ENCODE measurements around the gene SRRM2.

SRRM2 gene

DNA sequence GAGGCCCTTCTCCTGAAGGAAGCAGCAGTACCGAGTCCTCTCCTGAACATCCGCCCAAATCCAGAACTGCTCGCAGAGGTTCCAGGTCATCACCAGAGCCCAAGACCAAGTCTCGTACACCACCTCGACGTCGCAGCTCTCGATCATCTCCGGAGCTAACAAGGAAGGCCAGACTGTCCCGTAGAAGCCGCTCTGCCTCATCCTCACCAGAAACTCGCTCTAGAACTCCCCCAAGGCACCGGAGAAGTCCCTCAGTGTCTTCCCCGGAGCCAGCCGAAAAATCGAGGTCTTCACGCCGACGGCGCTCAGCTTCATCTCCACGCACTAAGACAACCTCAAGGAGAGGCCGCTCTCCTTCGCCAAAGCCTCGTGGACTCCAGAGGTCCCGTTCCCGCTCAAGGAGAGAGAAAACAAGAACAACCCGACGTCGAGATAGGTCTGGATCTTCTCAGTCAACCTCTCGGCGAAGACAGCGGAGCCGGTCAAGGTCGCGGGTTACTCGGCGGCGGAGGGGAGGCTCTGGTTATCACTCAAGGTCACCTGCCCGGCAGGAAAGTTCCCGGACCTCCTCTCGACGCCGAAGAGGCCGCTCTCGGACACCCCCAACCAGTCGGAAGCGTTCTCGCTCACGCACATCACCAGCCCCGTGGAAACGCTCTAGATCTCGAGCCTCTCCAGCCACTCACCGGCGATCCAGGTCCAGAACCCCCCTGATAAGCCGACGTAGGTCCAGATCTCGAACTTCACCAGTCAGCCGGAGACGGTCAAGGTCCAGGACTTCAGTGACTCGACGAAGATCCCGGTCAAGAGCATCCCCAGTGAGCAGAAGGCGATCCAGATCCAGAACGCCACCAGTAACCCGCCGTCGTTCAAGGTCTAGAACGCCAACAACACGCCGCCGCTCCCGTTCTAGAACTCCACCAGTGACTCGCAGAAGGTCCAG is 13.3 kb downstream of the SRRM2 start:
- DNase-seq = no peak

DNA sequence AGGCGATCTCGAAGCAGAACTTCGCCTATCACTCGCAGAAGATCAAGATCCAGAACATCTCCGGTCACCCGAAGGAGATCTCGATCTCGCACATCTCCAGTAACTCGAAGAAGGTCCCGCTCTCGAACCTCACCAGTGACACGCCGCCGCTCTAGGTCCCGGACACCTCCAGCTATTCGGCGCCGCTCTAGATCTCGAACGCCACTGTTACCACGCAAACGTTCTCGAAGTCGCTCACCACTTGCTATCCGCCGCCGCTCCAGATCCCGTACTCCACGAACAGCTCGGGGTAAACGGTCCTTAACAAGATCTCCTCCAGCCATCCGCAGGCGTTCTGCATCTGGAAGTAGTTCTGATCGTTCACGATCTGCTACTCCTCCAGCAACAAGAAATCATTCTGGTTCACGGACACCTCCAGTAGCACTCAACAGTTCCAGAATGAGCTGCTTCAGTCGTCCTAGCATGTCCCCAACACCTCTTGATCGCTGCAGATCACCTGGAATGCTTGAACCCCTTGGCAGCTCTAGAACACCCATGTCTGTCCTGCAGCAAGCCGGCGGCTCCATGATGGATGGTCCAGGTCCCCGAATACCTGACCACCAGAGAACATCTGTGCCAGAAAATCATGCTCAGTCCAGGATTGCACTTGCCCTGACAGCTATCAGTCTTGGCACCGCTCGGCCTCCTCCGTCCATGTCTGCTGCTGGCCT is 14.1 kb downstream of the SRRM2 start:
- DNase-seq = no peak

DNA sequence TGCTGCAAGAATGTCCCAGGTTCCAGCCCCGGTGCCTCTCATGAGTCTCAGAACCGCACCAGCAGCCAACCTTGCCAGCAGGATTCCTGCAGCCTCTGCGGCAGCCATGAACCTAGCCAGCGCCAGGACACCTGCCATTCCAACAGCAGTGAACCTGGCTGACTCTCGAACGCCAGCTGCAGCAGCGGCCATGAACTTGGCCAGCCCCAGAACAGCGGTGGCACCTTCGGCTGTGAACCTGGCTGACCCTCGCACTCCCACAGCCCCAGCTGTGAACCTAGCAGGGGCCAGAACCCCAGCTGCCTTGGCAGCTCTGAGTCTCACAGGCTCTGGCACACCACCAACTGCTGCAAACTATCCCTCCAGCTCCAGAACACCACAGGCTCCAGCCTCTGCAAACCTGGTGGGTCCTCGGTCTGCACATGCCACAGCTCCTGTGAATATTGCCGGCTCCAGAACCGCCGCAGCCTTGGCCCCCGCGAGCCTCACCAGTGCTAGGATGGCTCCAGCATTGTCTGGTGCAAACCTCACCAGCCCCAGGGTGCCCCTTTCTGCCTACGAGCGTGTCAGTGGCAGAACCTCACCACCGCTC is 14.8 kb downstream of the SRRM2 start:
- no peak for DNase-seq

DNA sequence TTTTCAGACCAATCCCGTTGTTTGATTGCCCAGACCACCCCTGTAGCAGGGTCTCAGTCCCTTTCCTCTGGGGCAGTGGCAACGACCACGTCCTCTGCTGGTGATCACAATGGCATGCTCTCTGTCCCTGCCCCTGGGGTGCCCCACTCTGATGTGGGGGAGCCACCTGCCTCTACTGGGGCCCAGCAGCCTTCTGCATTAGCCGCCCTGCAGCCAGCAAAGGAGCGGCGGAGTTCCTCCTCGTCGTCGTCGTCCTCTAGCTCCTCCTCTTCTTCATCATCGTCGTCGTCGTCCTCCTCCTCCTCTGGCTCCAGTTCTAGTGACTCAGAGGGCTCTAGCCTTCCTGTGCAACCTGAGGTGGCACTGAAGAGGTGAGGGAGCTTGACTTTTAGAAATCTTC is 15.5 kb downstream of the SRRM2 start:
- no peak for DNase-seq

DNA sequence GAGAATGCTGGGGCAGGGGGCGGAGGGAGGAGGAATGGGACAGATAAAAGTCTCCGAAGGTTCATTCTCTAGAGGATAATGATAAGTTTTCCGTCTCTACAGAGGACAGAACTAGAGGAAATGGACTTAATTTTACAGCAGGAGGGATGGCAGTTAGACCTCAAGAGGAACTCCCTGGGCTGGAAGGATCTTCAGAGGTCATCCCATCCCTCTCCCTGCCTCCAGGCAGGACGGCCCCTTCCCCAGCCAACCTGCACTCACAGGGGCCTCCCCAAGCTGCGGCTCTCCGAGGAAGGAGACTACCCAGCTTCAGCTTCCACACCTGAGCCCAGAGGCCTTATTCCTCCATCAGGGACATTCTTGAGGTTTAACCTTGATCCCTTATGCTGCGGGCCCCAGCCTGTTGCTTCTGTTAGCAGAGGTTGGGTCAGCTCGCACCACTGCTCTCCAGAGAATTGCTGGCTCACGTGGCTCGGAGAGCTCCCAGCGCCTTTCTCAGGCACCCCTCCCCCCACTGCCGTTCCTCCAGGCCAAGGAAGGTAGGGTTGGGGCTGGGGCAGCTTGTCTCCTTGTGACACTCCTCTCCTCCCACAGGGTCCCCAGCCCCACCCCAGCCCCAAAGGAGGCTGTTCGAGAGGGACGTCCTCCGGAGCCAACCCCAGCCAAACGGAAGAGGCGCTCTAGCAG is 16.1 kb downstream of the SRRM2 start:
- DNase-seq = no peak

GRCh38 chr16:2769100-2769529 is 16.7 kb downstream of the SRRM2 start:
- no peak for DNase-seq

DNA sequence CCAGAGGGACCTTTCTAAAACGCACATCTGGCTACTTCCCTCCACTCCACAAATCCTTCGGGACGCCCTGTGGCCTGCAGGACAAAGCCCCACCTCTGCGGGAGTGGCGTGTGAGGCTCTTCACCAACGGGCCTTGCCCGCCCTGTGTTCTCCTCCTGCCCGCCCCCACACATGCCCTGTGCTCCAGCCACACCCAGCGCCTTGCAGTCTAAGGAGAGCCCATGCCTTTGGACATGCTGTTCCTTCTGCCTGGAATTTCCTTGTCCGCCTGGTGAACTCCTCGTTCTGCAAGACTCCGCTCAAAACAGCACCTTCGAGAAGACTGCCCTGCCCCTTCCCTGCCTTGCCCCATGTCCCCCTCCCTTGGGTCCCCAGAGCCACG is 17.2 kb downstream of the SRRM2 start:
- no peak for DNase-seq

GRCh38 chr16:2770057-2770951 is 17.9 kb downstream of the SRRM2 start:
- DNase-seq = no peak

DNA sequence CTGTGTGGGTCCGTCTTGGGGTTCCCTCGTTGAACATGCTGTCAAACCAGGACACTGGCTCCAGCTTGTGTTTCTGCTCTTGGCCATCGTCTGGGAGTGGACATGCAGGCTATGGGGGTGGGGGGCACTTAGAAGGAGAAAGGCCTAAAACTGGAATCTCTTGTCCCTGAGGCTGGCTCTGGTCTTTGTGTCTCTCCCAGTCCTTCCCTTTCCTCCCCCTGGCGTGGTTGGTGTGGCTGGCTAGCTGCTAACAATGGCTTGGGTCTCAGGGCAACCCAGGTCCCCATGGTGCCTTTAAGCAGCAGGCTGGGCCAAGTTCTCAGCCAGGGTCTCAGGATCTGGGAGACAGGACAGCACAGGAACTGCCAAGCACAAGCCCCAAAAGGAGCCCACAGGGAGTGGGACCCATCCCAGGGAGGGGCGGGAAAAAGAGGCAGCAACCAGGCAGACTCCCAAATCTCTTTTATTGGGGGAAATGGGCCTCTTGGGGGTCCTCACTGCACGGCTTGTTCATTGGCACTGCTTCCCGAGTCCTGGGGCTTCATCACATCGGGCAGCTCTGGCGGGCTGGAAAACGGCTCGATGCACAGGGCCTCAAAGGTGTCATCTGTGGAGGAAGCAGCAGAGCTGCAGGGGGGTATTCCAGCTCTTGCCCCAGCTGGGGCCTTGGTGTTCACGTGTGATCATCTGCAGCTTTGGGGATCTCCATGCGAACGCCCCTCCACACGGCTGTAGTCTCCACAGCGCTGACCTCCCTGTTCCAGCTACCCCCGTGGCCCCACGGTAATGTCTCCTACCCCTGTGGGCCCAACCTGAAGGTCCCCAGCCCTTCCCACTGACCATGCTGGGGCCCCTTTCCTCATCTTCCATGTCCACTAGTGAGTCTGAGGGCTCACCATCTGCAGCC is 19.3 kb downstream of the SRRM2 start:
- DNase-seq = no peak

DNA sequence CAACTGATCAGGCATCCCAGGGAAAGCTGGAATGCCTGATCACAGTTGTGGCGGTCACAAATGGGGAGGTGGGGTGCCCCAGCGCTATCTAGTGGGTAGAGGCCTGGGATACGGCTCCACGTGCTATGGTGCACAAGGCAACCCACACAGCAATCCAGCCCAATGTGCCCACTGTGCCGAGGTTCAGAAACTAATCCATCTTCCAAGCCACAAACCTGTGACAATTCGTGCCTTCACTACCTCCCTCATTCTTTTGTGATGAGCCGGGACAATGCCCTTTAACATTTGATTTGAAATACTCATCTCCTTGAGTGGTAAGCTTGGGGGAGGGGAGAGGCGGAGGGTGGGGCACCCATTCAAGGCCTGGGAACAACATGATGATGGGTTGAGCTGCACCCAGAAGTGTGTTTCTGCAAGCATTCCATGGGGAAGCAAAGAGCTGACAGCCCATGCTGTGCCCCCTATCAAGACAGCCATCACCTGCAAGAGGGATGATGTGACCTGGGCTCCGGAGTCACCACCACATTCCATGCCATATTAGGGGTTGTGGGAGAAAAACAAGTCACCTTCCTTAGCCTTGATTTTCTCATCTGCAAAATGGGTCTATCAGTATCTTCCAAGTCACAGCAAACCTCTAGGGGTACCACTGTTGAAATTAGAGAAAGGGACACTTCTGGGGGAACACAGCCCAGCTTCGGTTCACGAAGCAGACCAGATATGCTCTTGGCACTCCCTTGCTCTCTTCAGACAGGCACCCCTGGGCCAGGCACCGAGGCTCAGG is 20.9 kb downstream of the SRRM2 start:
- DNase-seq = no peak

GRCh38 chr16:2774161-2774891 is 21.9 kb downstream of the SRRM2 start:
- no peak for DNase-seq

GRCh38 chr16:2775131-2775716 is 22.8 kb downstream of the SRRM2 start:
- DNase-seq = no peak

GRCh38 chr16:2775765-2776499 is 23.5 kb downstream of the SRRM2 start:
- DNase-seq = no peak

- no peak for DNase-seq
These were observed 24.2 kb downstream of the SRRM2 start for GRCh38 chr16:2776500-2777139.

DNA sequence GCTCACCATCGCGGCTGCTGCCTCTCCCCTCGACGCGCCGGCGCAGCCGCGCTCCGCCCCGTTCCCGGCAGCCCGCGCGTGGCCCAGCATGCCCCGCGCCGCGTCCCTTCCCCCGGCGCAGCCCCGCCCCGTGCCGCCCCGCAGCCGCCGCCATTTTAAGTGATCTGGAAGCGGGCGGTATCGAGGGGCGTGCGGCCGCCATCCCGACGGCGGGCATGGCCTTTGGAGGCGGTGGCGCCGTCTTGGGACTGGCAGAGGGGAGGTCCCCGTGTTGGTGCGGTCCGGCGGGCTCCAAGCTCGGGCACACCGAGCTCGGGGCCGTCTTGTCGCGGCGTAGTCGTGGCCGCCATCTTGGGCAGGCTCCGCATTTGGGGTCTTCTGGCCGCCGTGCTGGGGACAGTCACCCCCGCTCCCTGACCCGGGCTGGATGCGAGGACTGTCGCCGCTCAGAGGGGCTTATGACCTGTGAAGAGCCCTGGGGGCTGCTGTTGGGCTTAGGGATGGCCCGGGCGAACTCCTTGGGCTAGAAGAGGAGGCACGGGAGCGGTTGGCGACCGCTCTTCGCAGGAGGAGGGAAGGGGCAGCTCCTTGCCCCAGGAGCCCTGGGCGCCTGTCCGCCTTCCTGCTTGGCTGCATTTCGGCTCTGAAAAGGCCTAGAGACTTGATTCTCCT is 24.9 kb downstream of the SRRM2 start, which contains the start of gene ELOB:
ELOB (minus strand) TSS at position 50 of the 672 bp plus-strand sequence; CDS start at position 9, 41 bp downstream.
- peak; percentile 40 for DNase-seq

DNA sequence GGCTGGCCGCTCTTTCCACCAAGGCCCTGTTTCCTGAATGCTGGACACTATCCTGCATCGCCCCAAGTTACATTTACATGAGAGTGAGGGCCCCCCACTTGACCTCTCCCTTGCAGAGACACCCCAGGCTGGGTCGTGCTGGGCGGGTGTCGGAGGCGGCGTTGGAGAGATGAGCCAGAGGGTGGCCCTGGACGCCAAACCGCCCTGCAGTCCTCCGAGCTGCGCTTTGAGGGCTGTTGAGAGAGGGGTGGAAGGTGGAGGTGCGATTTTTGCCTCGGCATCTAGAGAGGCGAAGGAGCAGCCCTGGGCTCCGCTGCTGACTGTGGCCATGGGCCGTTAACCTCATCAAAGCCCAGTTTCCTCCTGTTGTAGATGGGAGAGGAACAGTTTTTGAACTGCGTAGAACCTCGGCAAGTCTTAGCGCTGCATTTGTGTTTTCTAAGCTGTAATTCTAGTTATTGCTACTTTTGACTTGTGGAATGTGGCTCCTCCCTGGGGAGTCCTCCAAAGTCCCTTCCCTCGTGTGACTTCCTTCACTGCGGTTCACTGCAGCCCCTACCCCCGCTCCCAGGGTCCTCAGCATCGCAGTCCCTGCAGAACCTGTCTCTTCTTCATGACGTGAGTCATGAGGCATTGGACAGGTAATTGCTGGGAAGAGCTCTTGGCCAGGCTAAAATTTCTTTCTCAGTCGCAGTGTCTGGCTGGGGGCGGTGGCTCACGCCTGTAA is 25.6 kb downstream of the SRRM2 start:
- no peak for DNase-seq
